ENCODE data around the gene PER1.

PER1 gene

DNA sequence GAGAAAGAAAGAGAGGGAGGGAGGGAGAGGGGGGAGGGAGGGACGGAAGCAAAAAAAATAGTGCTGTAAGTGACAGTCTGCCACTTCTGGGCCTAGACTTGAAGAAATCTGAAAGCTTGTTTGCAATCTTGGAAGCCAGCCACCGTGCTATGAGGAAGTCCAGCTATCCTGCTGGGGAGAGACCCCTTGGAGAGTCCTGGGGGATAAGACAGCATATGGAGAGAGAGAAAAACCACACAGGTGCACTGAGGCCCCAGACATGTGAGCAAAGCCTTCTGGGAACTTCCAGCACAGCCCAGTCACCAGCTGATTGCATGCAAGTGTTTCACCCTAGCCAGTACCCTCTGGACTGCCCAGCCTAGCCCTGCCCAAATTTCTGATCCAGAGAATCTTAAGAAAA, 52.1 kb downstream of the PER1 start:
- DNase-seq (ENCODE audit: low read depth in 2 of 2): no peak

DNA sequence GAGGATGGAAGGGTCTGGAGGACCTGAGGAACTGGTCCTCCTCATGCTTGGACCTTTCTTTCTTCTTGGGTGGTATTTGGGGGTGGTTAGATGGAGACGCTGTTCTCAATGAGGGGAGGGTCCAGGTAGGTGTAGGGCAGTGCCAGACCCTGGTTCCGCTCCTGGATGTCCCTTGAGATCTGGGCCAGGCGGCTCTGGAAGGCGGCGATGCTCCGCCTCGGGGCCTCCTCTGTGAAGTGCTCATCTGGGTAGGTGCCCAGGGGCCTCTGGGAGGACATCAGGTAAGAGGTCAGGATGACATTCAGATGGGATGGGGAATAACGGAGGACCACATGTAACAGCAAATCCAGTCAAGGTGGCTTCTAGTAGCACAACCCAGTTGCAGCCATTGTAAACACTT, 55.7 kb downstream of the PER1 start:
- DNase-seq (ENCODE audit: low read depth in 2 of 2): no peak

DNA sequence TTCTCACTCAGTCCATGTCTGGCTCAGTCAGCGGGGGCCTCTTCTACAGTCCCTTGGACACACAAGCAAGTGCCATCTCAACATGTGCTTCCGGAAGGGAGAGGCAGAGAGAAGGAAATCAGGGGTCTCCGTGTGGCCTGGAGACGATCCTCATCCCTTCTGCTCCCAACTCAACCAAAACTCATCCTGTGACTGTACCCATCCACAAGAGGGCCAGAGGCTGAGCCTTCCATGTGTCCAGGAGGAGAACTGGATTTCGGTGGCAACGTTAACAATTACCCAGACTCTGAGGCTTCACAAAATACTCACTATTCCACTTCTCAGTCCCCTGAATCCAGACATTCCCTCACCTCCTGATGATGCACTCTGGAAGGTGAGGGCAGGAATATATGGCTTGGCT, 56.8 kb downstream of the PER1 start:
- no peak for DNase-seq (ENCODE audit: low read depth in 2 of 2)

DNA sequence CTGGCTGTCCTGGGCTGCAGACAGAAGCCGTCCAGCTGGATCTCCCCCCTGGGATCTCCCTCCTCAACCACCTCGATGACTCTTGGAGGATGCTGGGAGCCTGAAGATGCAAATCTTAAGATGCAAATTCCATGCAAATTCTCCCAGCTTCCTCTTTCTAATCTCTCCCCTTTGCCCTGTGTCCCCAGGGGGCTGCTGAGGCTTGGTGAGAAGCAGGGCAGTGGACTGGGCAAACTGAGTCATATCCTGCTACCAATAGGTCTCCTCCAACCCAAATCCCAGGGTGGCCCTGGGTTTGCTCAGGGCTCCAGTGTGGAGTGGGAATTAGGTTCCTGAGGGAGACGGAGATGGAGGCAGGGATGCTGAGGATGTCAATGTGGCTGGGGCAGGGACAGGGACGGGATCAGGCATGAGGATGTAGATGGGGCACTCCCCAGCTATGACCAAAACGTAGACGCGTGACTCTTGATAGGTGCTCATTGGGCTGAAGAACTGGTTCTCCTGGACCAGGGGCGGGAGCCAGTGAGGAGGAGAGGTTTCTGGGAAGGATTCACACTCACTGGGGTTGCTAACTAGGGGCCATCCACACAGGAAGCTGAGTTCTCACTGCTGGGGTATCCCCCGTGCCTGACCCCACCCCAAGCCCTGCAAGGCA, 61.0 kb downstream of the PER1 start:
- DNase-seq (ENCODE audit: low read depth in 2 of 2): no peak

All from fibroblast of skin of left biceps (primary cell).